Measurements from ENCODE around the gene SKI. TPM values are rescaled to one million over a fixed set of nuclear protein-coding genes. Genes with fewer than 3 reads are reported as not detected.

SKI gene
- total and polyA plus RNA-seq, 9 of the 15 experiments (the other 6 are each of a cell fraction or from before 2014, with no cell fraction given) = 0.10 to 60.5 (median 4.6) TPM

GRCh38 chr1:2231532-2232254 lies 3.6 kb downstream of the SKI start (continued):
- 0 out of 2 replicates have a peak, but pooled peaks have one; percentile 19 for TF ChIP-seq RB1 (IDR thresholded peaks at IDR 0.05; ENCODE audit: low read depth)
- no peak for TF ChIP-seq RUNX1 (IDR thresholded peaks at IDR 0.05; ENCODE audit: low read depth)
- TF ChIP-seq ZNF561 (CRISPR knock-in tag; conservative IDR thresholded peaks at IDR 0.05) = no peak
- TF ChIP-seq U2AF2 (optimal IDR thresholded peaks at IDR 0.05; ENCODE audit: low read depth, low read length) = no peak
- TF ChIP-seq HDAC2 (IDR thresholded peaks at IDR 0.05) = no peak
- TF ChIP-seq ZNF12 (CRISPR knock-in tag; IDR thresholded peaks at IDR 0.05) = no peak
- TF ChIP-seq HDAC3 (IDR thresholded peaks at IDR 0.05; ENCODE audit: borderline replicate concordance, partially characterized antibody) = no peak
- TF ChIP-seq ATF1 (CRISPR knock-in tag; IDR thresholded peaks at IDR 0.05) = no peak
- 0 out of 2 replicates have a peak, but pooled peaks have one; percentile 6 for TF ChIP-seq ATF1 (tag; IDR thresholded peaks at IDR 0.05)
- TF ChIP-seq BCL6 (CRISPR knock-in tag; IDR thresholded peaks at IDR 0.05) = no peak
- no peak for TF ChIP-seq HNRNPUL1 (IDR thresholded peaks at IDR 0.05; ENCODE audit: low read length)
- TF ChIP-seq SMC3 (conservative IDR thresholded peaks at IDR 0.05; ENCODE audit: insufficient read depth, low read depth, low read length) = no peak
- no peak for TF ChIP-seq PCBP2 (IDR thresholded peaks at IDR 0.05; ENCODE audit: low read depth, low read length, poor library complexity, severe bottlenecking)
- TF ChIP-seq MXD1 (CRISPR knock-in tag; IDR thresholded peaks at IDR 0.05; ENCODE audit: borderline replicate concordance, poor library complexity, severe bottlenecking) = no peak
- TF ChIP-seq PKNOX1 (IDR thresholded peaks at IDR 0.05) = peak; percentile 64
- no peak for TF ChIP-seq KAT8 (IDR thresholded peaks at IDR 0.05; ENCODE audit: low read depth)
- no peak for TF ChIP-seq GMEB1 (CRISPR knock-in tag; IDR thresholded peaks at IDR 0.05)
- TF ChIP-seq POLR2G (IDR thresholded peaks at IDR 0.05; ENCODE audit: low read depth, low read length) = peak; percentile 27; the same call in 1 of the 2 replicates

Data from K562 (cell line).